ENCODE data around the gene ZNF689. TPM values are rescaled to one million over a fixed set of nuclear protein-coding genes. Genes with fewer than 3 reads are reported as not detected.

Gene ZNF689
- total and polyA plus RNA-seq, 2 of the 13 experiments (the other 11 are each of a cell fraction or from before 2014, with no cell fraction given): 9.7 to 19.5 TPM

DNA sequence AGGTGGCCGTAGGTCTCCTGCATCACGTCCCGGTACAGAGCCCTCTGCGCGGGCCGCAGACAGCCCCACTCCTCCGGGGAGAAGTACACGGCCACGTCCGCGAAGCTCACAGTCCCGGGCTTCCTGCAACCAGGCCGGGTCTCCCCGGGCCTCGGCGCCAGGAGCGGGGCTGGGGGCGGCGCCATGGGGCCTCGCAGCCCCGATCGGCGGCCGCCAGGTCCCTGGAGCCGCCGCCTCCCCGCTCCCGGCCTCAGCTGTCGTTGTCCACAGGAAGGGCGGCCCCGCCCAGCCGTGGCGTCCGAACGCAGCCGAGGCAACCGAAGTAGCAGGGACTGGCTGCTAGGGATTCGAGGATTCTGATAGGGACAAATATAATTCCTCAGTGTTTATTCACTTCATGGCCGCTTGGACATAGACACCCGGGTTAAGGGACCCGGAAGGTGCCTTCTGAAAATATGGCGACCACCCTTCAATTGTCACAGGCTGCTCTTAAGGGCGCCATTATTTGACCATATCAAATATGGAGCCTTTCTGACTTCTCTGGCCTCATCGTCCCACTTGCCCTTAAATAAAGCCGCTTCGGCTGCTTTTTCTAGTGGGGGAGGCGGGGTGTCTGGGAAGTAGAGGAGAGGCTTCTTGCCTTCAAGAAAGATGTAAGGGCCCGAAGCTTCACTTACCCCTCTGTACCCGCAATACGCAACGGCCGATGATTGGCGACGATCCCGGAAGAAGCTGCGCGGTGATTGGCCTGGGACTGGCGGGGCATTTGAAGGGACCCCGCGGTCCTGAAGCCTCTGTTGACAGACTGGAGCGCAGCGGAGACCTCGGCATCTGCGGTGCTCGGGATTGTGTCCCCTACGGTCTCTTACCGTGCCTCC lies 38.5 kb downstream of the ZNF689 start, which contains the start of gene ZNF688 (continued):
- TF ChIP-seq, protein P1, sequence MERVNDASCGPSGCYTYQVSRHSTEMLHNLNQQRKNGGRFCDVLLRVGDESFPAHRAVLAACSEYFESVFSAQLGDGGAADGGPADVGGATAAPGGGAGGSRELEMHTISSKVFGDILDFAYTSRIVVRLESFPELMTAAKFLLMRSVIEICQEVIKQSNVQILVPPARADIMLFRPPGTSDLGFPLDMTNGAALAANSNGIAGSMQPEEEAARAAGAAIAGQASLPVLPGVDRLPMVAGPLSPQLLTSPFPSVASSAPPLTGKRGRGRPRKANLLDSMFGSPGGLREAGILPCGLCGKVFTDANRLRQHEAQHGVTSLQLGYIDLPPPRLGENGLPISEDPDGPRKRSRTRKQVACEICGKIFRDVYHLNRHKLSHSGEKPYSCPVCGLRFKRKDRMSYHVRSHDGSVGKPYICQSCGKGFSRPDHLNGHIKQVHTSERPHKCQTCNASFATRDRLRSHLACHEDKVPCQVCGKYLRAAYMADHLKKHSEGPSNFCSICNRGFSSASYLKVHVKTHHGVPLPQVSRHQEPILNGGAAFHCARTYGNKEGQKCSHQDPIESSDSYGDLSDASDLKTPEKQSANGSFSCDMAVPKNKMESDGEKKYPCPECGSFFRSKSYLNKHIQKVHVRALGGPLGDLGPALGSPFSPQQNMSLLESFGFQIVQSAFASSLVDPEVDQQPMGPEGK (CRISPR knock-in tag; IDR thresholded peaks at IDR 0.05): peak; percentile 47; the same call in 1 of the 2 replicates
- TF ChIP-seq ZNF562 (CRISPR knock-in tag; IDR thresholded peaks at IDR 0.05; ENCODE audit: borderline replicate concordance): no peak
- TF ChIP-seq SP2 (CRISPR knock-in tag; IDR thresholded peaks at IDR 0.05): peak; percentile 50; the same call in 1 of the 2 replicates
- no peak for TF ChIP-seq TBX3 (IDR thresholded peaks at IDR 0.05; ENCODE audit: borderline replicate concordance)
- no peak for TF ChIP-seq NFE2L1 (CRISPR knock-in tag; IDR thresholded peaks at IDR 0.05; ENCODE audit: borderline replicate concordance)
- TF ChIP-seq ZSCAN30 (CRISPR knock-in tag; IDR thresholded peaks at IDR 0.05): no peak
- TF ChIP-seq, protein P2, sequence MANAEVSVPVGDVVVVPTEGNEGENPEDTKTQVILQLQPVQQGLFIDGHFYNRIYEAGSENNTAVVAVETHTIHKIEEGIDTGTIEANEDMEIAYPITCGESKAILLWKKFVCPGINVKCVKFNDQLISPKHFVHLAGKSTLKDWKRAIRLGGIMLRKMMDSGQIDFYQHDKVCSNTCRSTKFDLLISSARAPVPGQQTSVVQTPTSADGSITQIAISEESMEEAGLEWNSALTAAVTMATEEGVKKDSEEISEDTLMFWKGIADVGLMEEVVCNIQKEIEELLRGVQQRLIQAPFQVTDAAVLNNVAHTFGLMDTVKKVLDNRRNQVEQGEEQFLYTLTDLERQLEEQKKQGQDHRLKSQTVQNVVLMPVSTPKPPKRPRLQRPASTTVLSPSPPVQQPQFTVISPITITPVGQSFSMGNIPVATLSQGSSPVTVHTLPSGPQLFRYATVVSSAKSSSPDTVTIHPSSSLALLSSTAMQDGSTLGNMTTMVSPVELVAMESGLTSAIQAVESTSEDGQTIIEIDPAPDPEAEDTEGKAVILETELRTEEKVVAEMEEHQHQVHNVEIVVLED (CRISPR knock-in tag; IDR thresholded peaks at IDR 0.05; ENCODE audit: borderline replicate concordance): peak; percentile 85
- TF ChIP-seq, protein P3, sequence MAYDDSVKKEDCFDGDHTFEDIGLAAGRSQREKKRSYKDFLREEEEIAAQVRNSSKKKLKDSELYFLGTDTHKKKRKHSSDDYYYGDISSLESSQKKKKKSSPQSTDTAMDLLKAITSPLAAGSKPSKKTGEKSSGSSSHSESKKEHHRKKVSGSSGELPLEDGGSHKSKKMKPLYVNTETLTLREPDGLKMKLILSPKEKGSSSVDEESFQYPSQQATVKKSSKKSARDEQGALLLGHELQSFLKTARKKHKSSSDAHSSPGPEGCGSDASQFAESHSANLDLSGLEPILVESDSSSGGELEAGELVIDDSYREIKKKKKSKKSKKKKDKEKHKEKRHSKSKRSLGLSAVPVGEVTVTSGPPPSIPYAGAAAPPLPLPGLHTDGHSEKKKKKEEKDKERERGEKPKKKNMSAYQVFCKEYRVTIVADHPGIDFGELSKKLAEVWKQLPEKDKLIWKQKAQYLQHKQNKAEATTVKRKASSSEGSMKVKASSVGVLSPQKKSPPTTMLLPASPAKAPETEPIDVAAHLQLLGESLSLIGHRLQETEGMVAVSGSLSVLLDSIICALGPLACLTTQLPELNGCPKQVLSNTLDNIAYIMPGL (CRISPR knock-in tag; IDR thresholded peaks at IDR 0.05; ENCODE audit: borderline replicate concordance in 1 of 2, low read depth in 1 of 2): peak in 1 of 2 experiments; percentile 80; a peak in 3 of 4 replicates
- peak; percentile 74; the same call in 1 of the 2 replicates for TF ChIP-seq HNRNPL (IDR thresholded peaks at IDR 0.05; ENCODE audit: low read depth, low read length)
- peak; percentile 81; the same call in 1 of the 2 replicates for TF ChIP-seq YEATS4 (CRISPR knock-in tag; IDR thresholded peaks at IDR 0.05; ENCODE audit: borderline replicate concordance)
- peak; percentile 43; the same call in 1 of the 2 replicates for TF ChIP-seq ZNF879 (CRISPR knock-in tag; IDR thresholded peaks at IDR 0.05)
- peak; percentile 21; the same call in 1 of the 2 replicates for TF ChIP-seq TSC22D2 (CRISPR knock-in tag; IDR thresholded peaks at IDR 0.05; ENCODE audit: borderline replicate concordance)
- 0 out of 2 replicates have a peak, but pooled peaks have one; percentile 11 for TF ChIP-seq ETV6 (CRISPR knock-in tag; conservative IDR thresholded peaks at IDR 0.05)
- TF ChIP-seq, protein P4, sequence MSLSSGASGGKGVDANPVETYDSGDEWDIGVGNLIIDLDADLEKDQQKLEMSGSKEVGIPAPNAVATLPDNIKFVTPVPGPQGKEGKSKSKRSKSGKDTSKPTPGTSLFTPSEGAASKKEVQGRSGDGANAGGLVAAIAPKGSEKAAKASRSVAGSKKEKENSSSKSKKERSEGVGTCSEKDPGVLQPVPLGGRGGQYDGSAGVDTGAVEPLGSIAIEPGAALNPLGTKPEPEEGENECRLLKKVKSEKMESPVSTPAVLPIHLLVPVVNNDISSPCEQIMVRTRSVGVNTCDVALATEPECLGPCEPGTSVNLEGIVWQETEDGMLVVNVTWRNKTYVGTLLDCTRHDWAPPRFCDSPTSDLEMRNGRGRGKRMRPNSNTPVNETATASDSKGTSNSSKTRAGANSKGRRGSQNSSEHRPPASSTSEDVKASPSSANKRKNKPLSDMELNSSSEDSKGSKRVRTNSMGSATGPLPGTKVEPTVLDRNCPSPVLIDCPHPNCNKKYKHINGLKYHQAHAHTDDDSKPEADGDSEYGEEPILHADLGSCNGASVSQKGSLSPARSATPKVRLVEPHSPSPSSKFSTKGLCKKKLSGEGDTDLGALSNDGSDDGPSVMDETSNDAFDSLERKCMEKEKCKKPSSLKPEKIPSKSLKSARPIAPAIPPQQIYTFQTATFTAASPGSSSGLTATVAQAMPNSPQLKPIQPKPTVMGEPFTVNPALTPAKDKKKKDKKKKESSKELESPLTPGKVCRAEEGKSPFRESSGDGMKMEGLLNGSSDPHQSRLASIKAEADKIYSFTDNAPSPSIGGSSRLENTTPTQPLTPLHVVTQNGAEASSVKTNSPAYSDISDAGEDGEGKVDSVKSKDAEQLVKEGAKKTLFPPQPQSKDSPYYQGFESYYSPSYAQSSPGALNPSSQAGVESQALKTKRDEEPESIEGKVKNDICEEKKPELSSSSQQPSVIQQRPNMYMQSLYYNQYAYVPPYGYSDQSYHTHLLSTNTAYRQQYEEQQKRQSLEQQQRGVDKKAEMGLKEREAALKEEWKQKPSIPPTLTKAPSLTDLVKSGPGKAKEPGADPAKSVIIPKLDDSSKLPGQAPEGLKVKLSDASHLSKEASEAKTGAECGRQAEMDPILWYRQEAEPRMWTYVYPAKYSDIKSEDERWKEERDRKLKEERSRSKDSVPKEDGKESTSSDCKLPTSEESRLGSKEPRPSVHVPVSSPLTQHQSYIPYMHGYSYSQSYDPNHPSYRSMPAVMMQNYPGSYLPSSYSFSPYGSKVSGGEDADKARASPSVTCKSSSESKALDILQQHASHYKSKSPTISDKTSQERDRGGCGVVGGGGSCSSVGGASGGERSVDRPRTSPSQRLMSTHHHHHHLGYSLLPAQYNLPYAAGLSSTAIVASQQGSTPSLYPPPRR (CRISPR knock-in tag; IDR thresholded peaks at IDR 0.05; ENCODE audit: borderline replicate concordance): peak; percentile 18; the same call in 1 of the 2 replicates
- peak; percentile 61; the same call in 1 of the 2 replicates for TF ChIP-seq RFX1 (IDR thresholded peaks at IDR 0.05)
- TF ChIP-seq ZNF251 (CRISPR knock-in tag; IDR thresholded peaks at IDR 0.05): no peak
- no peak for TF ChIP-seq TBP (CRISPR knock-in tag; IDR thresholded peaks at IDR 0.05)
- TF ChIP-seq NFRKB (IDR thresholded peaks at IDR 0.05): peak; percentile 83

Data from HepG2 (cell line).